Suppressor macrophage (primary cell): ENCODE results near the gene CTXN1.

ENCODE experiments used
- DNase-seq, 4 experiments: peaks; one replicate each; pipeline ENCODE4 v3.0.0-alpha.2; 2020 to 2022

The CTXN1 gene

DNA sequence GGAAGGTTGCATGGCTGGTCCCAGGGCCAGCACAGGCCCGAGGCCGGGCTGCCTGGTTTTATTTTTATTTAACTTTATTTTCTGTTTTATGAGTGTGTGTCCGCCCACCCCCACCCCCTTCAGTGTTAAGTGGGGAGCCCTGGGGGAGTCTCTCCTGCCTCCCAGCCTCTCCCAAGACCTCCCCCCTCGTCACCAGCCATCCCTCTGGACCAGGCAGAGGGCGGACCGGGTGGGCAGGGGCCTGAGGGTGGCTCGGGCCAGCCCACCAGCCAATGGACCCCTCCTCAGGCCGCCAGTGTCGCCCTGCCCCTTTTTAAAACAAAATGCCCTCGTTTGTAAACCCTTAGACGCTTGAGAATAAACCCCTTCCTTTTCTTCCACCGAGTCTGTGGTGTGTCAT lies 11.8 kb downstream of the CTXN1 start:
- DNase-seq, result no peak

DNA sequence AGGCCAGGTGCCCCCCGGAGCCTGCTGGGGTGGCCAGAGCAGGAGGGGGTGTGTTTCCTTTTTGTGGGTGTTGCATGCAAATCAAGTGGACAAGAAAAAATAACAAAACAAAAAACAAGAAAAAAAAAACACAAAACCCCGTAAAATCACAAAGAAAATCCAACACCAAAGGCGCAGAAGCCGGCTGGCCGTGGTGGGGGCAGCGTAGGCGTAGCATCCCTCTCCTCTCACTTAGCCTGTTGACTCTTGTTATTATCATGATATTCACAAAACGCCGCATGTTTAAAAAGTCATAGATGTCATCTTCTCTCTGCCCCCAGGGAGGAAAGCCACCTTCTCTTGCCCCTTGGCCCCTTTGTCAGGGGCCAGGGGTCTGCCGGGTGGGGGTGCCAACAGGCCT lies 12.3 kb downstream of the CTXN1 start:
- DNase-seq, result no peak

DNA sequence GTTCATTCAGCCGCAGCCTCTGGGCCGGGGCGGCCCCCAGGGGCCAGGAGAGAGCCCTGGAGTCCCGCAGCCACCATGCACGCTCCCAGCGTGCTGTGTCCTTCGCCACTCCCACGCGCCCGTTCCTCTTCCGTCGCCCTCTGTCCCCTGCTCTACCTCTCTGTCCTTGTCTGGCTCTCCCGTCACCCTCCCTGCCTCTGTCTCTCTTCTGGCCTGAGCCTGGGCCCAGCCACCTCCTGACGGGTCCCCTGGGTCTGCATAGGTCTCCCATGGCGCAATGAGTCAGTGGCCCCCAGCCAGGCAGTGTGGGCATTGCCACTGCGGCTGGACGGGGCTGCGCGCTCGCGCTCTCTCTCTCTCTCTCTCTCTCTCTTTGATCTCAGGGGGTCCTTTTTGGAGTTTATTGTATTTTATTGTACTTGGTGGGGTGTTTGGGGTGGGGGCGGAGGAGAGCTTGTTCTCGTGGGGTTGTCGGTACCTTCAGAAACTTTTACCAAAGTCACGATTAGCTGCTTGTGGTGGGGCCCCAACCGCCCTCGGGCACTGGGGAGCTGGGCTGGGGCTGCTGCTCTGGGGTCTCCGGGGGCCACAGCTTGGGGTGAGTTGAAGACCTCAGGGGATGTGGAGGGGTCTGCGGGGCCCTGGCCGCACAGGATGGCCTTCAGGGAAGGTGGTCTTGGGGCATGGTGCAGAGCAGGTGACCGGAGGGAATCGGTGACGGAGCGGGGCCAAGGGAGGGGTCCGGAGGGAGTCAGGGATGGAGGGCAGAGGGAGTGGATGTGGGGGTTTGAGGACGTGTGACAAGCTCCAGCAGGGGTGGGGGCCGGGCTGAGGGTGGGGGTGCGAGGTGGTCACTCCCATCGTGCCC lies 13.0 kb downstream of the CTXN1 start:
- DNase-seq, result no peak

DNA sequence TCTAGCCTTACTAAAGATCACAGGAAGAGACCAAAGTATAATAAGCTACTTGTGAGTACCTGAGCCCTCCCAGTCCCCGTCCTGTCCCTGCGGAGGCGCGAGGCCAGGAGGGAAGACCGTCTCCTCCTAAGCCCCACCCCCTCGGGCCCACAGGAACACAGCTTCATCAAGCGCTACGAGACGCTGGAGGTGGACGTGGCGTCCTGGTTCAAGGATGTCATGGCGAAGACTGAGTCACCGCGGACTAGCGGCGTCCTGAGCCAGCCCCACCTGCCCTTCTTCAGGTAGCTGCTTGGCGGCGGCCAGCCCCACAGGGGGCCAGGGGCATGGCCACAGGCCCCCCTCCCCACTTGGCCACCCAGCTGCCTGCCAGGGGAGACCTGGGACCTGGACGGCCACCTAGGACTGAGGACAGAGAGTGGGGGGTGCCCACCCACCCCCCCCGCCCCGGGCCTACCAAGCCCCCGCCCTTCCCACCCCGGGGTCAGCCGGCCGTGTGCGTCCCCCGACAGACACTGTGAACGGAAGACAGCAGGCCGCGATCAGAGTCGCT lies 13.7 kb downstream of the CTXN1 start:
- DNase-seq, result no peak

DNA sequence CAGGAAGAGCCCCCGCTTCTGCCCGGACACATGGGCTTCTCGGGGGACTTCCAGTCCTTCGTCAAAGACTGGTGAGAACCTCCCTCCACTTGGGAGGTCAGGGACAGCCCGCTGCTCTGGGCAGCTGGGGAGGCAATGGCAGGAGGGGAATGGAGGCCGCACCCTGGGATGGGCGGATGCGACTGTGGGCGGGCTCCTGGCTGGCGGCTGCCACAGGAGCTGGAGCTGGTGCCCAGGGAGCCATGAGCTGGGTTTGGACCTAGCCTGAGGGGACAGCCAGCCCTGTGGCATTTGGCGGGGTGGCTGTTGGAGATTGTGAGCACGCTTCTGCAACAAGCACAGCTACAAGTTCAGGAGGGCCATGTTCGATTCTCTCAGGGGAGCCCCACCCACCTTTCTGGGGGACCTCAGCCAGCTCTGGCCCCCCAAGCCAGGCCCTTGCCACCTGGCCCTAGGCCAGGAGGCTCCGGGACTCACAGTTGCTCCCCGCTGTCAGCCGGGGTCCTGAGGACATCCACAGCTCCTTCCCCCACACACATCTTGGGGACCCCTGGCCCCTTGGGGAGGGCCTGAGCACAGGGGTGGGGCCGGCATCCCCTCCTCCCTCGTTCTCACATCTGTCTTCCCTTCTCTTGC lies 14.3 kb downstream of the CTXN1 start:
- DNase-seq, result no peak

DNA sequence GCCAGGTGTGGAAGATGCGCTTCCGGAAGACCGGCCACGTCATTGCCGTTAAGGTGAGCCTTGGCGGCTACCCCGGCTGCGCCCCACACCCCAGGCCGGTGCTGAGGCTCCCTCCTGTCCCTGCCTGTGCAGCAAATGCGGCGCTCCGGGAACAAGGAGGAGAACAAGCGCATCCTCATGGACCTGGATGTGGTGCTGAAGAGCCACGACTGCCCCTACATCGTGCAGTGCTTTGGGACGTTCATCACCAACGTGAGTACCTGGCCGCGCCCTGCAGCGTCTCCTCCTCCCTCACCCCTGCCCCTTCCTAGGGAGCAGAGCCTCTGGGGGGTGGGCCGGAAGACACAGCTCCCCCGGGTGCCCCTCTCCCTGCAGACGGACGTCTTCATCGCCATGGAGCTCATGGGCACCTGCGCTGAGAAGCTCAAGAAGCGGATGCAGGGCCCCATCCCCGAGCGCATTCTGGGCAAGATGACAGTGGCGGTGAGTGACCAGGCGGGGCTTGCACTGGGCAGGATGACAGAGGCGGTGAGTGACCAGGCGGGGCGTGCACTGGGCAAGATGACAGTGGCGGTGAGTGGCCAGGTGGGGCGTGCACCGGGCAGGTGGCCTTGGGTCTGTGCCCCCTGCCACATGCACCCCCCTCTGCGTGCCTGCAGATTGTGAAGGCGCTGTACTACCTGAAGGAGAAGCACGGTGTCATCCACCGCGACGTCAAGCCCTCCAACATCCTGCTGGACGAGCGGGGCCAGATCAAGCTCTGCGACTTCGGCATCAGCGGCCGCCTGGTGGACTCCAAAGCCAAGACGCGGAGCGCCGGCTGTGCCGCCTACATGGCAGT lies 15.4 kb downstream of the CTXN1 start:
- DNase-seq, result no peak

DNA sequence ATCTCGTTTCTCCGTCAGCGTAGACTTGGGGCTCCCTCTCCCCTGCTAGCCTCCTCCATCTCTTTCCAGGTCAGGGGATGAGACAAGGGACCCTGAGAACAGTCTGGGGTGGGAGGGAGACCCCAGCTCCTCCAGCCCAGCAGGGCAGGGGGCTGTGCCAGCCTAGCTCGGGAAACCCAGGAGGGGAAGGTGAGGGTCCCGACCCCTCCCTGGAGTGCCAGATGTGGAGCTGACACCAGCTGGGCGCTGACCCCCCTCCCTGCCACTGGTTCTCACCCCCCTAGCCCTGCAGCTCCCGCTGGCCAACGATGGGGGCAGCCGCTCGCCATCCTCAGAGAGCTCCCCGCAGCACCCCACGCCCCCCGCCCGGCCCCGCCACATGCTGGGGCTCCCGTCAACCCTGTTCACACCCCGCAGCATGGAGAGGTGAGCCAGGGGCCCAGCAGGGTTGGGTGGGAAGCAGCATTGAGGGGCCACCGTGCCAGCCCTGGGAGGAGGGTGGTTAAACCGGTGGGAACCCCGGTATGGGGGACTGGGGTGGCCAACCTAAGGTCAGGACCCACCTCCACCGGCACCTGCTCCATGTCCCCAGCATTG lies 16.4 kb downstream of the CTXN1 start:
- DNase-seq, result no peak

DNA sequence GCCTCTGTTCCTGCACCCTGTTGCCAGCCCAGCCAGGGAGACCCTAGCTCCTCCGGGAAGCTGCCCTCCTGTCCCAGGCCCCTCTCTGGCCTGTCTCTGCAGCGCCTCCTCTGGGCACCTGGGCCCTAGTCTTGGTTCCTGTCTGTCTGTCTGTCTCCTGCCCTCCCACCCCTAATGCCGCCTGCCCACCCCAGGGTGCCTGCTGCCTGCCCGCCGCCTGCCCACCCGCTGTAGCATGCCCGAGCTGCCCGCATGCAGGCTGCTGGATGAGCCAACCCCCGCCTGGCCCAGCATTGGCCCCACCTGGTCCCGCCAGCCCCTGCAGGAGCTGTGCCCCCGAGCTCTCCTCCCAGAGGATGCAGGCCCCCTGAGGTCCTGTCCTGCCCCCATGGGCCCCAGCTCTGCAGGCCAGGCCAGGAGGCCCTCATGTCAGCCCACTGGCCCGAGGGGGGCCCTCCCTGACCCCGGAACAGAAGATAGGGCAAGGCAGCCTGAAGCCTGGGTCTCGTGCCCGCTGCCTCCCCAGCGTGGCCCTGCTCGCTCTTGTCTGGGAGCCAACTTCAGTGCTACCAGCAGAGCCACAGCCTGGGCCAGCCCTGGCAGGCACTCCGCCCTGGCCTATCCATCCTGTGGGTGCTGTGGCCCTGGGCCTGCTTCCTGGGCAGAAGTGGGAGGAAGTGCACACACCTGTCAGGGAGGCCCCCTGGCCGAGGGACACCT lies 17.0 kb downstream of the CTXN1 start:
- no peak for DNase-seq

DNA sequence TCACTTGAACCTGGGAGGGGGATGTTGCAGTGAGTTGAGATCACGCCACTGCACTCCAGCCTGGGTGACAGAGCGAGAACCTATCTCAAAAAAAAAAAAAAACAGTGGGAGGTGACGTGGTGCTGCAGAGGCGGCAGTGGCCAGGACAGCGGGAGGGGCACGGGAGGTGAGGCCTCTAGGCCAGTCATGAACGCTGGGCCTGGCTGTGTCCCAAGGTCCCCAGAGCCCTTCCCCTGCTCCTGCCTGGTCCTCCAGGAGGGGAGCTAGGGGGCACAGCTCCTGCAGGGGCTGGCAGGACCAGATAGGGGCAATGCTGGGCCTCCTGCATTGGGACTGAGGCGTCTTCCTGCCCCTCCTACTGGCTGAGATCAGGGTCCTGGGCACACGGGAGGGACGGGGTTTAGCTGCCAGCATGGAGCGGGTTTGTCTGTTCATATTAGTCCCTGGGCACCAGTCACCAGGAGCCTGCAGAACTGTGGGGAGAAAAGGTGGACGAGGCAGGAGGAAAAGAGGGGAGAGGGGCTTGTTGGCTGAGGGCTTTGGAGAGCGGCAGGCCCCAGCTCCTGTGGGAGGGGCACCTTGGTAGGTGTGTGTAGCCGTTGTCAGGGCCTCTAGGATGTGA lies 17.7 kb downstream of the CTXN1 start:
- no peak for DNase-seq

DNA sequence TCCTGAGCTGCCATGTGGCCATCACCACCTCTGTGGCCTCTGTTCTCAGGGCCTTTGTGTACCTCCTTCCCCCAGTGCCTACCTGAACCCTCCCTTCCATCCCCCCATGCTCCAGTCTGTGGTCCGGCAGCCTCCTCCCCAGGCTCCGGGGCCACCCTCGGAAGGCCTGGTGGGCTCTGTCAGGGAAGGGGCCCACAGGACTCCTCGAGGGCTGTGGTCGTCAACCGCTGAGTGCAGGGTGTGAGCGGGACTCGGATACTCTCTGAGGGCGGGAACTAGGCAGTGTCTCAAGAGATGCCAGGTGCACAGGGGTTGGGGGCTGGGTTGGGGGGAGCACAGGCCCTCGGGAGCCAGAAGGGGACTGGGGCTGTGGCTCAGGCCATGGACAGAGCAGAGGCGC lies 18.4 kb downstream of the CTXN1 start:
- DNase-seq, result no peak

DNA sequence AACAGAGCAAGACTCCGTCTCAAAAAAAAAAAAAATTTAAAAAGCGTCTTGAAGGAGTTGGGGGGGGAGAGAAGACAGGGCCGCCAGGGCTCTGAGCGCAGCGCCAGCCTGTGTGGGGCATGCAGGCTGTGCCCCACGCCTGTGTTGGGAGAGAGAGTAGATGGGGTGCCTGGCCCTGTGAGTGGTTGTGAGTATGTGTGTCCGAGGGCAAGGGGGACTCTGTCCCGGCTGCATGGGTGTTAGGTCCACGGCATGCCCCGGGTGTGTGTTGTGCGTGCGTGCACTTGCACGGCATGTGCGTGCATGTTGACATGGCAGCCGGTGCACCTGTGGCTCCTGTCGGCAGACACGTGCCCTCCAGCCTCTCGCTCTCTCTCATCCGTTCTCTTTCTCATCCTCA lies 18.8 kb downstream of the CTXN1 start:
- no peak for DNase-seq

DNA sequence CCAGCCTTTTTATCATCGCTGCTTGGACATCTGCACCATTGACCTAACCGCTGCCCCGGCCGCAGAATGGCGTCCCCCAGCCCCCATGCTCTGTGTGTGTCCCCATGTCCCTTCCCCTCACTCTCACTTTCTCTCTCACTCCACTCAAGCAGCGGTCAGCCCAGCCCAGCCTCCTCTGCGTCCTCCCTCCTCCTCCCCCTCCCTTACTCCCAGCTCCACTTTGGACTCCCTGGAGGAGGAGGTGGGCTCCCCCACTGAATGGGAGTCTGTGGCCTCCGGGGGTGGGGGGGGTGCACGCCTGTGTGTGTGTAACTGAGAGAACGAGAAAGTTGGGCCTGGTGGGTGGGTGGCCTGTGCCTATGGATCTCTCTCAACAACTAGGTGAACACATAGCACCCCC lies 20.1 kb downstream of the CTXN1 start:
- DNase-seq, result no peak

DNA sequence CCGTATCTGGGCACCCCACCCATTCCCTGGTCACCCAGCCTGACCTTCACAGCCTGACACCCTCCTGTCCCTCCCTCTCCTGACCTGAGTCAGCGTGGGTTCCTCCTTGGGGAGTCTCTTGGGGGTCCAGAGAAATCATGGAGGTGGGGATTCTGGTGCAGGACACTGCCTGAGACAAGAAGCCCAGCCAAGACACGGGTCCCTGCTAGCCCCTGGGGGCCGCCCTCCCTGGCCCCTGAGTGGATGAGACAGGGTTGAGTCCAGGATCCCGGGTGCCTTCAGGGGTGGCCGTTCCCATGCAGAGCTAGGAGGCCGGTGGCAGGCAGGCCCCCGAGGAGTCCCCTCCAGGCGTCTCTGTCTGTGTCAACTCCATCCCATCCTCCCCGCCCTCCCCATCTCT lies 20.7 kb downstream of the CTXN1 start:
- no peak for DNase-seq

DNA sequence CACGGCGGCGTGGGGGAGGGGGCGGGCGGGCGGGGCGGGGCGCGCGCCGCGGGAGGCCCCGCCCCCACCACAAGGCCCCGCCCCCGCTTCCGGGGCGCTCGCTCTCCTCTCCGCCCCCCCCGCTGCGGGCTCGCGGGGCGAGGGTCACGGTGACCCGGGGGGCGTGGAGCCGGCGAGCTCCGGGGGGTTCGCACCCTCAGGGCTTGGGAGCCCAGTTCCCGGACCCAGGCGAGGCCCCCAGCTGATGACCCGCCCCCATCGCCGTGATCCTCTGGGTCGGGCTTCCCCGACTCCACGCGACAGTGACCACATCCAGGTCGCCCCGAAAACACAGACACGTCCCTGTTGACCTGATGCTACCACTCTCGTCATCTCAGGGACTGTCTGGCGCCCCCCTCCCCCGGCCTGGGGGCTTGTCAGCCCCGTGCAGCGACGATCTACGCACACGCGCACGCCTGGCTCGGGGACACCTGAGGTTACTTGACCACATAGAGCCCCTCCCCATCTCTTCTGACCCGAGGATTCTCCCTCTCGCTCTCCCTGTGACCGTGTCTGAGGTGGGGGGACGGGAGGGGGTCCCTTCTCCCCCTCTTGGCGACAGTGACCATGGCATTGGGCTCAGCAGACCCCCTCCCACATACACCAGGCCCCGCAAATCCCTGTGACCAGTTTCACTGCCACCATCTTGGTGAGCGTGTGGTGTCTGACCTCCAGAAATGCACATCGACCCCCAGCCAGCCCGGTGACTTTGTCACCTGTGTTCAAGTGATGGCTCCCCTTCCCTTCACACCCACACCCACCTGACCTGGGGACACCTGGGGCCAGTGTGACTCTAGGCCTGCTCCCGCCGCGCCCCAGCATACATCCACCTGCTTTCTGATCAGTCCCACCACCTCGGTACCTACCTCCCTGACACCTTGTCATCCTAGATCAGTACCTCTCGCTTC lies 21.6 kb downstream of the CTXN1 start:
- peak; percentile 60 to 84 (median 72) for DNase-seq

DNA sequence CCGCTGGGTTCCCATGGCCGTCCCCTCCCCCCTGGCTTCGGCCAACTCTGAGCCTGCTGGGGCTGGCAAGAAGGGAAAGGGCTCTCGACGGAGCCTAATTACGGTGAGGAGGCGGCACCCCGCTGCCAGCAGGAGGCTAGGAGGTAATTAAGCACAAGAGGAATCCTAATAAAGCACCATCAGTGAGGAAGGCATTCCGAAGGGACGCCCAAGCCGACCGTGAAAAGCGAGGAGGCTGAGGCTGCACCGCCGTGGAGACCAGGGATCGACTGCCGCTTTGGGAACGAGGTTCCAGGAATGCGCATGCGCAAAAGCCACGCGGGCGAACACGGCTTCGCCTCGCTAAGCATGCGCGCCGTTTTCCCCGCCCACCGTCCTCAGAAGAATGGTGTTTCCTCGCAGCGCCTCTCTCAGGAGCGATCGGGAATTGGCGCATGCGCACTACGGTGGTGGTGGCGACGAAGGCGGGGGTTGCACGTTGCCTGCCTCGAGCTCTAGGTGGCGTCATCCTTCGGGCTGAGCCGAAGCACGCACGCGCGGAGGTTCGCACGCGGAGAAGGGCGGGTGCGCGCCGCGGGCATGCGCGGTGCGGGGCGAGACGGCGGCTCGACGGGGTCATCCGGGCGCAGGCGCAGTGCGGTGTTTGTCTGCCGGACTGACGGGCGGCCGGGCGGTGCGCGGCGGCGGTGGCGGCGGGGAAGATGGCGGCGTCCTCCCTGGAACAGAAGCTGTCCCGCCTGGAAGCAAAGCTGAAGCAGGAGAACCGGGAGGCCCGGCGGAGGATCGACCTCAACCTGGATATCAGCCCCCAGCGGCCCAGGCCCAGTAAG lies 22.5 kb downstream of the CTXN1 start, which contains the start of gene MAP2K7:
Gene MAP2K7, plus strand, starts transcription at position 634 of the 830 bp plus-strand sequence. Its CDS starts 68 bp downstream, at position 702.
- peak; percentile 100 for DNase-seq

DNA sequence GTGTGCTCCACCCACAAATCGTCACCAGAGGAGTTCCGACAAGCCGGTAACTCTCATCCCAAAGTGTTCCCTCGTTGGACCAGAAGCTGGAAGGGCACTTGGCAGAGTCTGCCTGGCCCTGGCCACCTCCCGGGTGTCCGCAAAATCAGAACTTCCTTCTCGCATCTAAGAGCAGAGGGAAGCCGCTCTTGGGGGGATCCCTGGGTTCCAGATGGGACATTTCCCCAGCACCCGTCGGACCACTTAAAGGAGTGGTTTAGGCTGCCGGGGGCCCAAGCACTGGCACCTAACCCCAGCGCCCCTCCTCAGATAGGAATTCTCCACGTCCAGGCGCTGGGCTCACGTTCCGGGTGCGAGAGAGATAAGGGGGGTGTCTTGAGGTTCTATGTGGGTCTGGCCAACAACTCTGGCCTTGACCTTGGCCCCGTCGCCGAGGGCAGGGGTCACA lies 23.1 kb downstream of the CTXN1 start:
- peak in 2 of 4 experiments; percentile 29 to 36 for DNase-seq

DNA sequence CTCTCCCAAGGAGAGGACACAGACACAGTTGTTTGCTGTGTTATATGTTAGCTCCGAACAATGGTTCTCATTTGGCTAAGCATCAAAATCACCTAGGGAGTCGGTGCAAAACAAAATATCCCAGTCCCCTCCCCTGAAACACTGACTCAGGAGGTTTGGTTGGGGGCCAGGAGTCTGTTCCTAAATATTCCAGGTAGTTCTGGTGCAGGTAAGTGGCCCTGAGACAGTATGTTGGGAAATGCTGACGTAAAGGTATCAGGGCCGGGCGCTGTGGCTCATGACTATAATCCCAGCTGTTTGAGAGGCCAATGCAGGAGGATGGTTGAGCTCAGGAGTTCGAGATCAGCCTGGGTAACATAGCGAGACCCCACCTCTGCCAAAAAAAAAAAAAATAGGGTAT lies 24.6 kb downstream of the CTXN1 start:
- DNase-seq, result no peak

DNA sequence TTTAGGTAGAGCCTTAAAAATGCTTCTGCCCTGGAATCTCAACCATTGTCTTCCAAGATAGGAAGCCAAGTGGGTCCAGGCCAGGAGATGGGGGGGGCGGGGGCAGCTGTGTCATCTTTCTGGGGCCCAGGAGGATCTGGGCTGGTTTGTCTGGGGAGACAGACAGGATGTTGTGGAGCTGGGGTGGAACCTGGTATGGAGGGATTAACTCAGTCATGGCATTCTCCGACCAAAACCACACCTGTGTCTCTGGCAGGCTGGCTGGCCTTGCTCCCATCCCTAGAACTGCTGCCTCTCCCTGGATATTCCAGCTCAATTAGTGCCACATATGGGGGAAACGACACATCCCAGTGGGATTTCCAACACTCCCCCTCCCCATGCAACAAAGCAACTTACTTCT lies 25.0 kb downstream of the CTXN1 start:
- no peak for DNase-seq

DNA sequence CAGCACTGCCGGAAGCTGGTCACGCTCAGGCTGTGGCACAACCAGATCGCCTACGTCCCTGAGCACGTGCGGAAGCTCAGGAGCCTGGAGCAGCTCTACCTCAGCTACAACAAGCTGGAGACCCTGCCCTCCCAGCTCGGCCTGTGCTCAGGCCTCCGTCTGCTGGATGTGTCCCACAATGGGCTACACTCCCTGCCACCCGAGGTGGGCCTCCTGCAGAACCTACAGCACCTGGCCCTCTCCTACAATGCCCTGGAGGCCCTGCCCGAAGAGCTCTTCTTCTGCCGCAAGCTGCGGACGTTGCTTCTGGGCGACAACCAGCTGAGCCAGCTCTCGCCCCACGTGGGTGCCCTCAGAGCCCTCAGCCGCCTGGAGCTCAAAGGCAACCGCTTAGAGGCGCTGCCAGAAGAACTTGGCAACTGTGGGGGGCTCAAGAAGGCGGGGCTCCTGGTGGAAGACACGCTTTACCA lies 25.5 kb downstream of the CTXN1 start:
- DNase-seq, result no peak
